H9 (cell line): ENCODE results near the gene TCHH. TPM values are rescaled to one million over a fixed set of nuclear protein-coding genes. Genes with fewer than 3 reads are reported as not detected.

ENCODE experiments used
- DNase-seq: peaks from one replicate; pipeline ENCODE4 v3.0.0-alpha.2; 2017
- H2AFZ ChIP-seq: one replicate; pipeline ENCODE4 v1.6.1; 2013; ENCODE audit warnings: mild to moderate bottlenecking, low read length, control low read depth, moderate library complexity
- H2AK5ac ChIP-seq: 2 replicates; pipeline ENCODE4 v1.6.1; 2013; ENCODE audit warnings: low read length, control low read depth, mixed read lengths; ENCODE audit not compliant: insufficient read length
- H2BK120ac ChIP-seq: one replicate; pipeline ENCODE4 v1.6.1; 2013; ENCODE audit warnings: low read depth, mild to moderate bottlenecking, low read length, control low read depth, inconsistent platforms; ENCODE audit not compliant: poor library complexity, severe bottlenecking
- H2BK12ac ChIP-seq: 2 replicates; pipeline ENCODE4 v1.6.1; 2013; ENCODE audit warnings: low read length, control low read depth, mixed read lengths, low read depth; ENCODE audit not compliant: insufficient read length
- H2BK15ac ChIP-seq: 2 replicates; pipeline ENCODE4 v1.6.1; 2013; ENCODE audit warnings: low read depth, low read length, control low read depth
- H2BK20ac ChIP-seq: one replicate; pipeline ENCODE4 v1.6.1; 2013; ENCODE audit warnings: low read depth, mild to moderate bottlenecking, low read length, control low read depth, inconsistent platforms; ENCODE audit not compliant: poor library complexity, severe bottlenecking
- H2BK5ac ChIP-seq: 2 replicates; pipeline ENCODE4 v1.6.1; 2013; ENCODE audit warnings: low read length, control low read depth, mixed read lengths; ENCODE audit not compliant: insufficient read length
- H3K14ac ChIP-seq: 2 replicates; pipeline ENCODE4 v1.6.1; 2013; ENCODE audit warnings: low read length, control low read depth; ENCODE audit not compliant: insufficient read depth
- H3K18ac ChIP-seq: 2 replicates; pipeline ENCODE4 v1.6.1; 2013; ENCODE audit warnings: low read depth, mild to moderate bottlenecking, mixed read lengths, low read length, control low read depth; ENCODE audit not compliant: insufficient read length
- H3K23ac ChIP-seq: 2 replicates; pipeline ENCODE4 v1.6.1; 2013; ENCODE audit warnings: low read length, control low read depth, mixed read lengths, low read depth; ENCODE audit not compliant: insufficient read length
- H3K23me2 ChIP-seq: 2 replicates; pipeline ENCODE4 v1.6.1; 2013; ENCODE audit warnings: low read depth, mild to moderate bottlenecking, mixed read lengths, low read length, control low read depth; ENCODE audit not compliant: insufficient read length, poor library complexity, severe bottlenecking
- H3K27ac ChIP-seq: 2 replicates; pipeline ENCODE4 v1.5.1; 2013; ENCODE audit warnings: low read length, control low read depth, mixed read lengths, low read depth; ENCODE audit not compliant: insufficient read length
- H3K27me3 ChIP-seq: 2 replicates; pipeline ENCODE4 v1.6.1; 2013; ENCODE audit warnings: low read length, control low read depth, inconsistent platforms; ENCODE audit not compliant: insufficient read depth
- H3K4ac ChIP-seq: 2 replicates; pipeline ENCODE4 v1.6.1; 2013; ENCODE audit warnings: low read depth, mild to moderate bottlenecking, control low read depth, inconsistent platforms, low read length, moderate library complexity
- H3K4me1 ChIP-seq: 2 replicates; pipeline ENCODE4 v1.6.1; 2013; ENCODE audit warnings: low read length, control low read depth, inconsistent platforms; ENCODE audit not compliant: insufficient read depth
- H3K4me2 ChIP-seq: 2 replicates; pipeline ENCODE4 v1.6.1; 2013; ENCODE audit warnings: low read length, control low read depth, mixed read lengths; ENCODE audit not compliant: insufficient read length, insufficient read depth
- H3K56ac ChIP-seq: 2 replicates; pipeline ENCODE4 v1.6.1; 2013; ENCODE audit warnings: low read depth, mild to moderate bottlenecking, mixed read lengths, low read length, control low read depth; ENCODE audit not compliant: insufficient read length
- H3K79me1 ChIP-seq: 2 replicates; pipeline ENCODE4 v1.6.1; 2013; ENCODE audit warnings: low read depth, mild to moderate bottlenecking, moderate library complexity, low read length, control low read depth, inconsistent platforms; ENCODE audit not compliant: insufficient read depth, poor library complexity, severe bottlenecking
- H3K79me2 ChIP-seq: 2 replicates; pipeline ENCODE4 v1.6.1; 2013; ENCODE audit warnings: low read length, control low read depth, inconsistent platforms; ENCODE audit not compliant: insufficient read depth
- H3K9ac ChIP-seq: 2 replicates; pipeline ENCODE4 v1.6.1; 2013; ENCODE audit warnings: low read length, control low read depth, mixed read lengths; ENCODE audit not compliant: insufficient read length; ENCODE audit errors: extremely low read depth
- H3K9me3 ChIP-seq: one replicate; pipeline ENCODE4 v1.6.1; 2013; ENCODE audit warnings: low read depth, low read length, inconsistent platforms; ENCODE audit not compliant: control insufficient read depth
- H3T11ph ChIP-seq: one replicate; pipeline ENCODE4 v1.6.1; 2013; ENCODE audit warnings: mild to moderate bottlenecking, low read length, control low read depth, inconsistent platforms
- H4K20me1 ChIP-seq: one replicate; pipeline ENCODE4 v1.6.1; 2013; ENCODE audit not compliant: control insufficient read depth, insufficient read length, insufficient read depth
- H4K5ac ChIP-seq: 2 replicates; pipeline ENCODE4 v1.6.1; 2013; ENCODE audit warnings: low read depth, mild to moderate bottlenecking, mixed read lengths, low read length, control low read depth; ENCODE audit not compliant: insufficient read length
- H4K8ac ChIP-seq: replicated peaks from 2 replicates; pipeline ENCODE4 v1.6.1; 2013; ENCODE audit warnings: low read length, control low read depth, mixed read lengths, low read depth; ENCODE audit not compliant: insufficient read length
- H4K91ac ChIP-seq: 2 replicates; pipeline ENCODE4 v1.6.1; 2013; ENCODE audit warnings: low read depth, mild to moderate bottlenecking, moderate library complexity, mixed read lengths, low read length, control low read depth; ENCODE audit not compliant: insufficient read length
- H3K27ac Mint-ChIP-seq, 3 experiments: 2 replicates in 2 of 3; 3 replicates in 1 of 3; pipeline ENCODE4 v1.8.0; 2020 to 2021; ENCODE audit warnings: mixed read lengths in 3 of 3, mild to moderate bottlenecking in 1 of 3, moderate library complexity in 1 of 3
- H3K27me3 Mint-ChIP-seq: 2 replicates; pipeline ENCODE4 v1.8.0; 2021; ENCODE audit warnings: low read depth, mild to moderate bottlenecking, moderate library complexity, mixed read lengths
- H3K36me3 Mint-ChIP-seq, 3 experiments: 2 replicates in 2 of 3; 3 replicates in 1 of 3; pipeline ENCODE4 v1.8.0; 2020 to 2021; ENCODE audit warnings: low read depth in 3 of 3, mixed read lengths in 3 of 3; ENCODE audit not compliant: insufficient read depth in 1 of 3
- H3K4me1 Mint-ChIP-seq, 2 experiments: 2 replicates each; pipeline ENCODE4 v1.8.0; 2020; ENCODE audit warnings: mixed read lengths in 2 of 2
- H3K4me3 Mint-ChIP-seq, 2 experiments: 2 replicates in 1 of 2; 3 replicates in 1 of 2; pipeline ENCODE4 v1.8.0; 2020 to 2021; ENCODE audit warnings: mild to moderate bottlenecking in 2 of 2, mixed read lengths in 2 of 2, moderate library complexity in 1 of 2
- H3K9me3 Mint-ChIP-seq, 2 experiments: 2 replicates in 1 of 2; 3 replicates in 1 of 2; pipeline ENCODE4 v1.8.0; 2020; ENCODE audit warnings: mild to moderate bottlenecking in 2 of 2, mixed read lengths in 2 of 2, moderate library complexity in 1 of 2
- WGBS: extraction: QIAGEN DNeasy Blood & Tissue Kit; methylation state at CpG from one replicate; pipeline ENCODE4 v1.1.7; 2013; ENCODE audit warnings: missing lambda C conversion rate, low lambda C conversion rate, mixed read lengths; ENCODE audit not compliant: insufficient read length; ENCODE audit errors: extremely low coverage; 5-methylcytosine and 5-hydroxymethylcytosine counted together
- total RNA-seq: library from RNA; stranded (reverse); gene quantifications from 2 replicates; pipeline ENCODE4 v1.2.1, GENCODE V29; 2021
- TF ChIP-seq, protein P1 (sequence below): fragments of 200-600 bp; sonication (generic); conservative IDR thresholded peaks from 3 replicates; pipeline ENCODE4 v1.8.0; 2021; ENCODE audit warnings: antibody characterized with exemption, mild to moderate bottlenecking

Gene TCHH
- total RNA-seq, 1 experiment from 2014 or later: not detected

DNA sequence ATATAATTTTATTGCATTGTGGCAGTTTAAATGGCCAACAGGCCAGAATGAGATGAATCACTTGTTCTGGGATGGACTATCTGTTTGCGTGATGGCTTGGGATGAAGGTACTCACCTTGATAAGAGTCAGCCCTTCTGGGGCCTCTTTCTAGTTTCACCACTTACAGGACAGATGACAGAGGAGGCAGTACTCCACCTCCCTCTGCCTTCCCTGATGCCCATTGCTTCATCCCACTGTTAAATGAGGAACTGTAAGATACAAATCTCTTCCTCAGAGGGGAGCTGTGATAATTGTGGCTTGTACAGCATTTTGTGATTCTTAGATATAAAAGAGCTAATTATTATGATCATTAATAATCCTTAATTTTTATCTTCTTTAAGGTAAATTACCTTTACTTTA lies 3.7 kb upstream of the TCHH start:
- H4K20me1 ChIP-seq: no peaks in the 10 kb centered on the region
- Mint-ChIP-seq H3K27me3 (peaks cover 4% of the 10 kb centered on the region; the same call in 1 of the 2 replicates), H3K36me3 (peaks cover 0 to 15% (median 0%) of the 10 kb centered on the region in 3 experiments; a peak in 2 of 7 replicates), H3K9me3 (peaks cover 30 to 77% of the 10 kb centered on the region in 2 experiments), H3K4me1 (no peaks in the 10 kb centered on the region), H3K4me3 (no peak overlapping the region), H3K27ac (no peak overlapping the region)
- TF ChIP-seq, protein P1, sequence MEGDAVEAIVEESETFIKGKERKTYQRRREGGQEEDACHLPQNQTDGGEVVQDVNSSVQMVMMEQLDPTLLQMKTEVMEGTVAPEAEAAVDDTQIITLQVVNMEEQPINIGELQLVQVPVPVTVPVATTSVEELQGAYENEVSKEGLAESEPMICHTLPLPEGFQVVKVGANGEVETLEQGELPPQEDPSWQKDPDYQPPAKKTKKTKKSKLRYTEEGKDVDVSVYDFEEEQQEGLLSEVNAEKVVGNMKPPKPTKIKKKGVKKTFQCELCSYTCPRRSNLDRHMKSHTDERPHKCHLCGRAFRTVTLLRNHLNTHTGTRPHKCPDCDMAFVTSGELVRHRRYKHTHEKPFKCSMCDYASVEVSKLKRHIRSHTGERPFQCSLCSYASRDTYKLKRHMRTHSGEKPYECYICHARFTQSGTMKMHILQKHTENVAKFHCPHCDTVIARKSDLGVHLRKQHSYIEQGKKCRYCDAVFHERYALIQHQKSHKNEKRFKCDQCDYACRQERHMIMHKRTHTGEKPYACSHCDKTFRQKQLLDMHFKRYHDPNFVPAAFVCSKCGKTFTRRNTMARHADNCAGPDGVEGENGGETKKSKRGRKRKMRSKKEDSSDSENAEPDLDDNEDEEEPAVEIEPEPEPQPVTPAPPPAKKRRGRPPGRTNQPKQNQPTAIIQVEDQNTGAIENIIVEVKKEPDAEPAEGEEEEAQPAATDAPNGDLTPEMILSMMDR: no peak
- H3K4ac ChIP-seq: no peak overlapping the region
- no peak overlapping the region for H2AK5ac ChIP-seq
- H3K27me3 ChIP-seq: no peaks in the 10 kb centered on the region; the same call in 1 of the 2 replicates
- H4K91ac ChIP-seq: no peak overlapping the region
- H4K5ac ChIP-seq: no peak overlapping the region
- H3K79me1 ChIP-seq: no peaks in the 10 kb centered on the region
- H3K9me3 ChIP-seq: peaks cover 30% of the 10 kb centered on the region
- H3K27ac ChIP-seq: no peak overlapping the region
- H3K4me2 ChIP-seq: no peak overlapping the region
- no peak overlapping the region for H2BK15ac ChIP-seq
- H2BK120ac ChIP-seq: no peak overlapping the region
- no peak overlapping the region for H2BK5ac ChIP-seq
- H3K18ac ChIP-seq: no peak overlapping the region
- H2AFZ ChIP-seq: no peak overlapping the region
- no peak for DNase-seq
- H2BK20ac ChIP-seq: no peak overlapping the region
- H3K23me2 ChIP-seq: no peaks in the 10 kb centered on the region
- no peak overlapping the region for H3K56ac ChIP-seq
- no peaks in the 10 kb centered on the region for H3K79me2 ChIP-seq
- no CpG with 5 or more reads among the region's 1 CpG for WGBS
- no peak overlapping the region for H3K14ac ChIP-seq
- no peak overlapping the region for H3T11ph ChIP-seq
- H4K8ac ChIP-seq: no peak overlapping the region
- H3K4me1 ChIP-seq: no peaks in the 10 kb centered on the region
- no peak overlapping the region for H3K9ac ChIP-seq
- no peak overlapping the region for H2BK12ac ChIP-seq
- H3K23ac ChIP-seq: no peak overlapping the region
